HG02884 (cell line): ENCODE data around the gene TERT.
"Not testable (repeated sequence)": the region's sequence is repeated elsewhere in the genome, so short reads cannot be mapped to it uniquely, and the experiment has no call there.

Experiments used
- ATAC-seq: cut with Tn5 transposase; IDR thresholded peaks from one replicate; pipeline ENCODE4 v1.9.1; 2021; ENCODE audit warnings: mild to moderate bottlenecking, moderate library complexity; ENCODE audit not compliant: unreplicated experiment

The TERT gene

DNA sequence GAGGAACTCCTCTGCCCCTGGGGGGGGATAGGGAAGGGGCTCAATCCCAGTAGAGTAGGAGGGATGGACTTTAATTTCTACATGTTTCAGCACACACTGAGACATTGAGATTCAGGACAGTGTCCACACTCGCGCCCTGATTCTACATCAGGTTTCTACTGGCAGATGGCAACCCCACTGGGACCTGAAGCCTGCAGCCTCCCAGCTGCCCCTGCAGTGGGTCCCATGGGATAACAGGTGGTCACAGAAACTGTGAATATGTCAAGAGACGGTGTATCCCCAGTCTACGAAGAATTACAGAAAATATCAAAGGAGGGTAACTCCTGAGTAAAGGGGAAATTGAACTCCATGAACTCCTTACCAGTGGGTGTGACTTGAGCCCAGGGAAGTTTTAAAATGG is 2.4 kb upstream of the TERT start:
- ATAC-seq: no peak

DNA sequence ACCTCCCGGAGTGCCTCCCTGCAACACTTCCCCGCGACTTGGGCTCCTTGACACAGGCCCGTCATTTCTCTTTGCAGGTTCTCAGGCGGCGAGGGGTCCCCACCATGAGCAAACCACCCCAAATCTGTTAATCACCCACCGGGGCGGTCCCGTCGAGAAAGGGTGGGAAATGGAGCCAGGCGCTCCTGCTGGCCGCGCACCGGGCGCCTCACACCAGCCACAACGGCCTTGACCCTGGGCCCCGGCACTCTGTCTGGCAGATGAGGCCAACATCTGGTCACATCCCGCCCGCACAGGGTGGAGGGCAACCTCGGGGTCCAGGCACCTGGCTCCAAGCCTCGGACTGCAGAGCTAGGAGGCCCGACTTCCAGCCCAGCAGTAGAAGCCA is 776 bp upstream of the TERT start:
- no peak for ATAC-seq

DNA sequence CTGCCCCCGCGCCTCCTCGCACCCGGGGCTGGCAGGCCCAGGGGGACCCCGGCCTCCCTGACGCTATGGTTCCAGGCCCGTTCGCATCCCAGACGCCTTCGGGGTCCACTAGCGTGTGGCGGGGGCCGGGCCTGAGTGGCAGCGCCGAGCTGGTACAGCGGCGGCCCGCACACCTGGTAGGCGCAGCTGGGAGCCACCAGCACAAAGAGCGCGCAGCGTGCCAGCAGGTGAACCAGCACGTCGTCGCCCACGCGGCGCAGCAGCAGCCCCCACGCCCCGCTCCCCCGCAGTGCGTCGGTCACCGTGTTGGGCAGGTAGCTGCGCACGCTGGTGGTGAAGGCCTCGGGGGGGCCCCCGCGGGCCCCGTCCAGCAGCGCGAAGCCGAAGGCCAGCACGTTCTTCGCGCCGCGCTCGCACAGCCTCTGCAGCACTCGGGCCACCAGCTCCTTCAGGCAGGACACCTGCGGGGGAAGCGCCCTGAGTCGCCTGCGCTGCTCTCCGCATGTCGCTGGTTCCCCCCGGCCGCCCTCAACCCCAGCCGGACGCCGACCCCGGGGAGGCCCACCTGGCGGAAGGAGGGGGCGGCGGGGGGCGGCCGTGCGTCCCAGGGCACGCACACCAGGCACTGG is 548 bp downstream of the TERT start:
- no peak for ATAC-seq

DNA sequence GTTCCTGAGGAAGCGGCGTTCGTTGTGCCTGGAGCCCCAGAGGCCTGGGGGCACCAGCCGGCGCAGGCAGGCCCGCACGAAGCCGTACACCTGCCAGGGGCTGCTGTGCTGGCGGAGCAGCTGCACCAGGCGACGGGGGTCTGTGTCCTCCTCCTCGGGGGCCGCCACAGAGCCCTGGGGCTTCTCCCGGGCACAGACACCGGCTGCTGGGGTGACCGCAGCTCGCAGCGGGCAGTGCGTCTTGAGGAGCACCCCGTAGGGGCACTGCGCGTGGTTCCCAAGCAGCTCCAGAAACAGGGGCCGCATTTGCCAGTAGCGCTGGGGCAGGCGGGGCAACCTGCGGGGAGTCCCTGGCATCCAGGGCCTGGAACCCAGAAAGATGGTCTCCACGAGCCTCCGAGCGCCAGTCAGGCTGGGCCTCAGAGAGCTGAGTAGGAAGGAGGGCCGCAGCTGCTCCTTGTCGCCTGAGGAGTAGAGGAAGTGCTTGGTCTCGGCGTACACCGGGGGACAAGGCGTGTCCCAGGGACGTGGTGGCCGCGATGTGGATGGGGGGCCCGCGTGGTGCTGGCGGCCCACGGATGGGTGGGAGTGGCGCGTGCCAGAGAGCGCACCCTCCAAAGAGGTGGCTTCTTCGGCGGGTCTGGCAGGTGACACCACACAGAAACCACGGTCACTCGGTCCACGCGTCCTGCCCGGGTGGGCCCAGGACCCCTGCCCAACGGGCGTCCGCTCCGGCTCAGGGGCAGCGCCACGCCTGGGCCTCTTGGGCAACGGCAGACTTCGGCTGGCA is 1.3 kb downstream of the TERT start:
- no peak for ATAC-seq

DNA sequence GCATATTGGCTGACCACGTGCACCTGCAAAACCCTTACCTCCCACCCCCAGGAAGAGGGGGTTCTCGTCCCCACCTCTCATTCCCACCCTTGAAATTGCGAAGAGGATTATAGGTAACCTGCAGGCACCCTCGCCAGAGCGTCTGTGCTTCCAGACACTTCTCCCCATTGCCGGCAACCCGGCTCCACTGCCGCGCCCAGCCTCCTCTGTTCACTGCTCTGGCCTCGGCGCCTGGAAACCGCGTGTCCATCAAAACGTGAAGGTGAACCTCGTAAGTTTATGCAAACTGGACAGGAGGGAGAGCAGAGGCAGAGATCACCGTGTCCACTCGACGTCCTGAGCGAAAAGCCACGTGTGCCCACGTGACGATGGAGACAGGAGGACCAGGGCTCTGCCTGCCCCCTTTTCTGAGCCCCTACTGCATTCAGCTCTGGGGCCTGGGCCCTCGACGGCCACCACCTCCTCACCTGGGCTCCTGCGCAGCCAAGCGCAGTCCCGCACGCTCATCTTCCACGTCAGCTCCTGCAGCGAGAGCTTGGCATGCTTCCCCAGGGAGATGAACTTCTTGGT is 1.9 kb downstream of the TERT start:
- ATAC-seq: no peak

DNA sequence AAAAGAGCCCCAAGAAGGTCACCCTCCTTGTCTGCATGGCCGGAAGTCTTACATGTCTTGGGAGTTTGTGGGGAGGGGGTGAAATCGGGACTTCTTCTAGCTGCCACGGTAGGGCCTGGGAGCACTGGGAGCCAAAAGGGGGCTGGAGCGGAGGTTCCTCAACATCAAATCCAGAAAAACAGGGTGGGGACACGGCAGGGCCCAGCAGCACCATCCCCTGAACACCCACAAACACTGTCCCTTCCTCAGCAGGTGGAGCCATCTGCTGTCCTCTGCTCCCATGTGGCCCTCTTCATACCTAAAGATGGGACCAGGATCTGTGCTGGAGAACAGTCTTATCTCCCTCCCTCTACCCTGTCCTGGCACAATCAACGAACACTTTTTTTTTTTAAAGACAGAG is 2.7 kb downstream of the TERT start:
- no peak for ATAC-seq

GRCh38 chr5:1291611-1292080 is 3.2 kb downstream of the TERT start:
- ATAC-seq: no peak

- ATAC-seq: not testable (repeated sequence)
Observed at GRCh38 chr5:1290956-1291355, 3.9 kb downstream of the TERT start.

DNA sequence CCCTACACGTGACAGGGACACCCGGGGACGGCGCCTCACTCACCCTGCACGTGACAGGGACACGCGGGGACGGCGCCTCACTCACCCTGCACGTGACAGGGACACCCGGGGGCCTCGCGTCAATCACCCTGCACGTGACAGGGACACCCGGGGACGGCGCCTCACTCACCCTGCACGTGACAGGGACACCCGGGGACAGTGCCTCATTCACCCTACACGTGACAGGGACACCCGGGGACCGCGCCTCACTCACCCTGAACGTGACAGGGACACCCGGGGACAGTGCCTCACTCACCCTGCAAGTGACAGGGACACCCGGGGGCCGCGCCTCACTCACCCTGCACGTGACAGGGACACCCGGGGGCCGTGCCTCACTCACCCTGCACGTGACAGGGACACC is 5.3 kb downstream of the TERT start:
- not testable (repeated sequence) for ATAC-seq

DNA sequence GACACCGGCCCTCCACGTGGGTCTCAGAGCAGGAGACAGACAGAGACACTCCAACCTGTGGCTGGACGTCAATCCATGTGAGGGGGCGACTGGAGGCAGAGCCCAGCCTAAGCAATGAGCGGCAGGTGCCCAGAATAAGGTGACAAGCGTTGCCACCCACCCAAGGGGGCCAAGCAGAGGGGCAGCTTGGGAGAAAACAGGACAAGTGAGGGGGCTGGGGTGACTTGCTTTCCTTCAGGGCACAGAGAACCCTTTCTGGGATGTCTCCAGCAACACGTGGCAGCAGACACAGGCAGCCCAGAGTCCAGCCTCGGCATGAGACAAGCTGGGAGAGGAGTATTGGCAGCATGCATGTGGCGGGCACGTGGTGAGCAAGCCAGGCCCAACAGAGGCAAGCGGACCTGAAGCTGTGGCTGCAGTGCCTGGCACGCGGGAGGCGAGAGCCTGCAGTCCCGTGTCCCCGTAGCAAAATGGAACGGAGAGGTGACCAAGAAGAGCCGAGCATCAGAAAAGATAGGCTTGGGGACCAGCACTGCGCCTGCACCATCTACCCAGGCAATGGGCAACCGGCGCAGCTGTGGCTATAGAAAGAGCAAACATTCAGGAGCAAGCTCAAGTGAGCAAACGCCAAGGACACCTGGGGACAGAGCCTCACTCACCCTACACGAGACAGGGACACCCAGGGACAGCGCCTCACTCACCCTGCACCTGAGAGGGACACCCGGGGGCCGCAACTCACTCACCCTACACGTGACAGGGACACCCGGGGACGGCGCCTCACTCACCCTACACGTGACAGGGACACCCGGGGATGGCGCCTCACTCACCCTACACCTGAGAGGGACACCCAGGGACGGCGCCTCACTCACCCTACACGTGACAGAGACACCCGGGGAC is 6.2 kb downstream of the TERT start:
- no peak for ATAC-seq

- ATAC-seq: no peak
Observed at GRCh38 chr5:1285883-1286291, 9.0 kb downstream of the TERT start.

GRCh38 chr5:1285141-1285540 is 9.7 kb downstream of the TERT start:
- ATAC-seq: no peak

- not testable (repeated sequence) for ATAC-seq
Observed at GRCh38 chr5:1284336-1284970, 10.4 kb downstream of the TERT start.

GRCh38 chr5:1283729-1284041 is 11.2 kb downstream of the TERT start:
- not testable (repeated sequence) for ATAC-seq

DNA sequence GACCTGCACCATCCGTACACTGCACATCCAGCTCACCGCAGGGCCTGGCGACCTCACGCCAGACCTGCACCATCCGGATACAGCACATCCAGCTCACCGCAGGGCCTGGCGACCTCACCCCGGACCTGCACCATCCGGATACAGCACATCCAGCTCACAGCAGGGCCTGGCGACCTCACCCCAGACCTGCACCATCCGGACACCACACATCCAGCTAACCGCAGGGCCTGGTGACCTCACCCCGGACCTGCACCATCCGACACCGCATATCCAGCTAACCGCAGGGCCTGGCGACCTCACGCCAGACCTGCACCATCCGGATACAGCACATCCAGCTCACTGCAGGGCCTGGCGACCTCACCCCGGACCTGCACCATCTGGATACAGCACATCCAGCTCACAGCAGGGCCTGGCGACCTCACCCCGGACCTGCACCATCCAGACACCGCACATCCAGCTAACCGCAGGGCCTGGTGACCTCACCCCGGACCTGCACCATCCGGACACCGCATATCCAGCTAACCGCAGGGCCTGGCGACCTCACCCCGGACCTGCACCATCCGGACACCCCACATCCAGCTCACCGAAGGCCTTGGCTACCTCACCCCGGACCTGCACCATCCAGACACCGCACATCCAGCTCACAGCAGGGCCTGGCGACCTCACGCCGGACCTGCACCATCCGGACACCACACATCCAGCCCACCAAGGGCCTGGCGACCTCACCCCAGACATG is 11.7 kb downstream of the TERT start:
- not testable (repeated sequence) for ATAC-seq

DNA sequence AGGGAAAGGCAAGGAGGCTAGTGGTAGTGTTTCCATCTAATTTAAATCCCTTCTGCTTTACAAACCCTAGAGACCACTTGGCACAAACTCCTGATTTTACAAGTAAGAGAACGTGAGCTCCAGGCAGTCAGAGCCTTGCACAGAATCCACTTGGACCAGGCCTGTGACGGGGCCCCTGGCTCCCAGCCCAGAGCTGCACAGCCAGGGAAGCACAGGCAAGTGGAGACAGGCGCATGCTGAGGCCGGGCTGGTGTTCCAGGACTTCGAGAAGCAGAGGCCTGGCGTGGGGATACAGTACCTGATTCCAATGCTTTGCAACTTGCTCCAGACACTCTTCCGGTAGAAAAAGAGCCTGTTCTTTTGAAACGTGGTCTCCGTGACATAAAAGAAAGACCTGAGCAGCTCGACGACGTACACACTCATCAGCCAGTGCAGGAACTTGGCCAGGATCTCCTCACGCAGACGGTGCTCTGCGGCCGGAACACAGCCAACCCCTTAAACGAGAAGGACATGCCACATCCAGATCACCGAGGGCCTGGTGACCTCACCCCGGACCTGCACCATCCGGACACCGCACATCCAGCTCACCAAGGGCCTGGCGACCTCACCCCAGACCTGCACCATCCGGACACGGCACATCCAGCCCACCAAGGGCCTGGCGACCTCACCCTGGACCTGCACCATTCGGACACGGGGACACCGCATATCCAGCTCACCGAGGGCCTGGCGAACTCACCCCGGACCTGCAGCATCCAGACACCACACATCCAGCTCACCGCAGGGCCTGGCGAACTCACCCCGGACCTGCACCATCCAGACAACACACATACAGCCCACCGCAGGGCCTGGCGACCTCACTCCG is 12.5 kb downstream of the TERT start:
- no peak for ATAC-seq

DNA sequence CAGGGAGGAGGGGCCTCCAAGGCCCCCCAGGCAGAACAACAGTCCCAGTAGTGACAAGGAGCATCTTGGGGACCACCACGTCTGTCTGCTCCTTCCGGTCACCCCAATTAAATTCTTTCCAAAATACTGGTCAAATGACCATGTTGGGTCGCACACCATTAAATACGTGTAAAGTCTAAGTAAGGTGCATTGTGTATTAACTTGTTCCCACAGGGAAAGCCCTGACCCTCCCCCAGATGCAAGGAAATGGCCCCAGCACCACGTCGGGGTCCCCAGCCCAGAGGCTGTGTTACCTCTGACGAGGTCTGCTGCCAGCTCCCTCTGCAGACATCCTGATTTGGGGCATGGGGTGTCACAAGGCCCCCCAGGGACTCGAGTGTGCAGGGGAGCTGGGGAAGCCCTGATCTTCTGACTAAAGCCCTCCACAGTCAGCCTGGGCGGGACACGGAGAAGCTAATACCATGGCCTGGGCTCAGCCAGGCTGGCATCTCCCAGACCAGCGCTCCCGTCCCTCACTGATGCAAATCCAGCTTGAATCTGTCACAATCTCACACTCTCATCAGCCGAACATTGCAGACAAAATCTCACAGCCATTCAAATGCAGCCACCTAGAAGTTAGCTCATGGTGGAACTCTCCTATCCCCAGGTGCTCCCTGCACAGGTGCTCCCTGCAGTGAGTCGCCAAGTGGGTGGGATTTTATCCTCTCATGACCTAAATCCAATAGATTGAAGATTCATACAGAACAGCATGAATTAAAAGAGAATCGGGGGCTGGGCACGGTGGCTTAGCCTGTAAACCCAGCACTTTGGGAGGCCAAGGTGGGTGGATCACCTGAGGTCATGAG is 13.6 kb downstream of the TERT start:
- no peak for ATAC-seq
